Measurements from ENCODE around the gene WSCD1.

DNA sequence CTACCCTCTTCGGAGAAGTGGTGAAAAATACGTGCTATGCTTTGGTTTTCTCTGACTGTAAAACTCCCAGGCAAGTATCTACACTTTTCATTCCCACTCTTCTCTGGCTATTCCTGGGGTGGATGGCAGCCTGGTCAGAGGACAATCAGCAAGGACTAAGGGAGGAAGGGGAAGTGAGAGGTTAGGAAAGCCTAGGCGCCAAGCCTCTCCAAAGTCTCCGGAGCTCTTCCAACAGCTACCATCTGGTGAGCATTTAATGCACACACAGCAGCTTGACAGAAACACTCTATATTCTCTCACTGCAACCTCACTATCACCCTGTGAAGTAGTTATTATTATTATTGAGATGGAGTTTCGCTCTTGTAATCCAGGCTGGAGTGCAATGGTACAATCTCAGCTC is 65.1 kb downstream of the WSCD1 start:
- TF ChIP-seq, protein P1, sequence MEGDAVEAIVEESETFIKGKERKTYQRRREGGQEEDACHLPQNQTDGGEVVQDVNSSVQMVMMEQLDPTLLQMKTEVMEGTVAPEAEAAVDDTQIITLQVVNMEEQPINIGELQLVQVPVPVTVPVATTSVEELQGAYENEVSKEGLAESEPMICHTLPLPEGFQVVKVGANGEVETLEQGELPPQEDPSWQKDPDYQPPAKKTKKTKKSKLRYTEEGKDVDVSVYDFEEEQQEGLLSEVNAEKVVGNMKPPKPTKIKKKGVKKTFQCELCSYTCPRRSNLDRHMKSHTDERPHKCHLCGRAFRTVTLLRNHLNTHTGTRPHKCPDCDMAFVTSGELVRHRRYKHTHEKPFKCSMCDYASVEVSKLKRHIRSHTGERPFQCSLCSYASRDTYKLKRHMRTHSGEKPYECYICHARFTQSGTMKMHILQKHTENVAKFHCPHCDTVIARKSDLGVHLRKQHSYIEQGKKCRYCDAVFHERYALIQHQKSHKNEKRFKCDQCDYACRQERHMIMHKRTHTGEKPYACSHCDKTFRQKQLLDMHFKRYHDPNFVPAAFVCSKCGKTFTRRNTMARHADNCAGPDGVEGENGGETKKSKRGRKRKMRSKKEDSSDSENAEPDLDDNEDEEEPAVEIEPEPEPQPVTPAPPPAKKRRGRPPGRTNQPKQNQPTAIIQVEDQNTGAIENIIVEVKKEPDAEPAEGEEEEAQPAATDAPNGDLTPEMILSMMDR (IDR thresholded peaks at IDR 0.05) = no peak
- TF ChIP-seq ZFX (IDR thresholded peaks at IDR 0.05; ENCODE audit: borderline replicate concordance) = no peak

Measured in 22Rv1 (cell line).